ENCODE data around the gene SRSF3. TPM values are rescaled to one million over a fixed set of nuclear protein-coding genes. Genes with fewer than 3 reads are reported as not detected.

Gene SRSF3
- total RNA-seq, 6 donors from 2014 or later, result 61.5 to 220 (median 167) TPM

DNA sequence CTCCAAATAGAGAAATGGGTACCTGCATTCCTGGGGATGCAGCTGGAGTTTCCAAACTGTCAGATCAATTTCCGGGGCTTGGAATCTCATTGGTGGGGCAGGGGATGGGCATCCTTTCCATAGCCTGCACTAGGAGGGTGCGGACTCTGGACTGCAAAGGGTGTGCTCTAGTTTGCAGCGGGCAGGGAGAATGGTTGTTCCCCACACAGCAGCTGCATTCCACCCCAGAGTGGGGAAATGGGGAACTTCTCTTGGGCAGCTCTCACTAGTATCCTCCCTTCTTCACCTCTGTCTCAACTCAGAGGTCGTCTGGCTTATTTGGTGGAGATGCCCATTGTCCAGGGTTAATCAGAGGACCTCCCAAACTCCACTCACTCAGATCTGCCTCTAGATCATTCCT is 49.8 kb downstream of the SRSF3 start:
- Histone ChIP-seq H3K27me3 (no peaks in the 10 kb centered on the region), H3K4me1 (peaks cover 0 to 8% (median 2%) of the 10 kb centered on the region in 4 donors), H3K27ac (no peak overlapping the region), H3K36me3 (no peaks in the 10 kb centered on the region), H3K4me3 (no peak overlapping the region), H3K9me3 (no peaks in the 10 kb centered on the region)
- TF ChIP-seq EP300 (IDR thresholded peaks at IDR 0.05) (no peak), POLR2AphosphoS5 (IDR thresholded peaks at IDR 0.05) (no peak), POLR2A (IDR thresholded peaks at IDR 0.05) (no peak)
- TF ChIP-seq, protein P1, sequence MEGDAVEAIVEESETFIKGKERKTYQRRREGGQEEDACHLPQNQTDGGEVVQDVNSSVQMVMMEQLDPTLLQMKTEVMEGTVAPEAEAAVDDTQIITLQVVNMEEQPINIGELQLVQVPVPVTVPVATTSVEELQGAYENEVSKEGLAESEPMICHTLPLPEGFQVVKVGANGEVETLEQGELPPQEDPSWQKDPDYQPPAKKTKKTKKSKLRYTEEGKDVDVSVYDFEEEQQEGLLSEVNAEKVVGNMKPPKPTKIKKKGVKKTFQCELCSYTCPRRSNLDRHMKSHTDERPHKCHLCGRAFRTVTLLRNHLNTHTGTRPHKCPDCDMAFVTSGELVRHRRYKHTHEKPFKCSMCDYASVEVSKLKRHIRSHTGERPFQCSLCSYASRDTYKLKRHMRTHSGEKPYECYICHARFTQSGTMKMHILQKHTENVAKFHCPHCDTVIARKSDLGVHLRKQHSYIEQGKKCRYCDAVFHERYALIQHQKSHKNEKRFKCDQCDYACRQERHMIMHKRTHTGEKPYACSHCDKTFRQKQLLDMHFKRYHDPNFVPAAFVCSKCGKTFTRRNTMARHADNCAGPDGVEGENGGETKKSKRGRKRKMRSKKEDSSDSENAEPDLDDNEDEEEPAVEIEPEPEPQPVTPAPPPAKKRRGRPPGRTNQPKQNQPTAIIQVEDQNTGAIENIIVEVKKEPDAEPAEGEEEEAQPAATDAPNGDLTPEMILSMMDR (IDR thresholded peaks at IDR 0.05), result no peak
- ATAC-seq (ENCODE audit: low FRiP score in 2 of 2) (peak in 1 of 2 donors; percentile 59), DNase-seq (no peak)
- 78 to 86% methylated on average over 4 of the region's 4 CpGs for WGBS, 2 donors

DNA sequence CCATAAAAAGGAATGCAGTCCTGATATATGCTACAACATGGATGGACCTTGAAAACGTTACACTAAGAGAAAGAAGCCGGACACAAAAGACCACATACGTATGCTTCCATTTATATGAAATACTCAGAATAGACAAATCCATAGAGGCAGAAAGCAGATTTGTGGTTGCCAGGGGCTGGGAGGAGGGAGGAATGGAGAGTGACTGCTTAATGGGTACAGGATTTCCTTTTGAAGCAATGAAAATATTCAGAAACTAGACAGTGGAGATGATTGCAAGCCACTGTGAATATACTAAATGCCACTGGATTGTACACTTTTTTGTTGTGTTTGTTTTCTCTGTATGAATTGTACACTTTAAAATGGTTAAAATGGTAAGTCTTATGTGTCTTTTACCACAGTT is 54.9 kb downstream of the SRSF3 start:
- no peak for ATAC-seq (ENCODE audit: low FRiP score in 2 of 2)
- TF ChIP-seq, protein P1 (IDR thresholded peaks at IDR 0.05), result no peak
- no peak for TF ChIP-seq EP300 (IDR thresholded peaks at IDR 0.05)
- no peak for TF ChIP-seq POLR2AphosphoS5 (IDR thresholded peaks at IDR 0.05)
- TF ChIP-seq POLR2A (IDR thresholded peaks at IDR 0.05), result no peak
- Histone ChIP-seq H3K9me3 (no peaks in the 10 kb centered on the region), H3K36me3 (no peaks in the 10 kb centered on the region), H3K4me1 (peaks cover 0 to 11% (median 2%) of the 10 kb centered on the region in 4 donors), H3K4me3 (no peak overlapping the region), H3K27me3 (no peaks in the 10 kb centered on the region), H3K27ac (no peak overlapping the region)
- WGBS, 2 donors, result 84 to 85% methylated on average over 3 of the region's 3 CpGs
- DNase-seq, result no peak

DNA sequence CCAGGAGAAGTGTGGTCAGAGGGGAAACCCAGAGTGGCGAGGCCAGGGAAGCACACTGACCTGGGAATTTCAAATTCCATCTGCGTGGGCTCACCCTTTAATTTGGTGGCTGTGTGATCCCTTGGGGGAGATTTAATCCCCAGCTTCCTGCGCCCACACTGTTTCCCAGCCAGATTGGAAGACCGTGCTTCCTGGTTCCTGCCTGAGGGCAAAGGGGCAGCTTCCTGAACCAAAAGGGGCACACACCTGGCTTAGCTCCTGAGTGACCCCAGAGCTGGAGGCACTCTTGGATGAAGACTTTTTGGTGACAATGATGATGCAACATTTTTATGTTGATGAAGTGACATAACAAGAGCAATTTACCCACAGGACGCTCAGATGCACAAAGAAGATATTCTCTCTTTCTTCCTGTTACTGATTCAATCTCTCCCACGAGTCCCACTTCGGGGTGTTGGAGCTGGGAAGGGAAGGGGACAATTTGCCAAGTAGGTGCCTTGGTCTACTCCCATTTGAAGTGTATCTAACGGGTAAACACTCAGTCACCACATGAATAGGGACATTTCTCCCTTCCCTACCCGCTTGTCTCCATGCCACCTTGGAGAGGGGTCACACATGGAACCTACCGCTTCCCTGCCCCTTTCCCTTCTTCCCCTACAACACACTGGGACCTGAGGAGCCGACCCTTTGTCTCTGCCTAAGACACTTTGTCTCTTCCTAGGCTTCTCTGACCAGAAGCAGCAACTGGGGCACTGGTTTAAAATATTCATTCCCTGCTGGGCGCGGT is 55.7 kb downstream of the SRSF3 start:
- H3K4me3 ChIP-seq, result no peak overlapping the region
- H3K27ac ChIP-seq, result no peak overlapping the region
- ATAC-seq (ENCODE audit: low FRiP score in 2 of 2) (no peak), DNase-seq (no peak)
- no peaks in the 10 kb centered on the region for H3K9me3 ChIP-seq
- TF ChIP-seq, protein P1 (IDR thresholded peaks at IDR 0.05), result no peak
- no peak for TF ChIP-seq POLR2AphosphoS5 (IDR thresholded peaks at IDR 0.05)
- no peak for TF ChIP-seq POLR2A (IDR thresholded peaks at IDR 0.05)
- TF ChIP-seq EP300 (IDR thresholded peaks at IDR 0.05), result no peak
- H3K27me3 ChIP-seq, result no peaks in the 10 kb centered on the region
- WGBS, 2 donors, result 68 to 69% methylated on average over 12 to 13 of the region's 13 CpGs
- H3K36me3 ChIP-seq, result no peaks in the 10 kb centered on the region
- H3K4me1 ChIP-seq, result peaks cover 0 to 7% (median 2%) of the 10 kb centered on the region in 4 donors

DNA sequence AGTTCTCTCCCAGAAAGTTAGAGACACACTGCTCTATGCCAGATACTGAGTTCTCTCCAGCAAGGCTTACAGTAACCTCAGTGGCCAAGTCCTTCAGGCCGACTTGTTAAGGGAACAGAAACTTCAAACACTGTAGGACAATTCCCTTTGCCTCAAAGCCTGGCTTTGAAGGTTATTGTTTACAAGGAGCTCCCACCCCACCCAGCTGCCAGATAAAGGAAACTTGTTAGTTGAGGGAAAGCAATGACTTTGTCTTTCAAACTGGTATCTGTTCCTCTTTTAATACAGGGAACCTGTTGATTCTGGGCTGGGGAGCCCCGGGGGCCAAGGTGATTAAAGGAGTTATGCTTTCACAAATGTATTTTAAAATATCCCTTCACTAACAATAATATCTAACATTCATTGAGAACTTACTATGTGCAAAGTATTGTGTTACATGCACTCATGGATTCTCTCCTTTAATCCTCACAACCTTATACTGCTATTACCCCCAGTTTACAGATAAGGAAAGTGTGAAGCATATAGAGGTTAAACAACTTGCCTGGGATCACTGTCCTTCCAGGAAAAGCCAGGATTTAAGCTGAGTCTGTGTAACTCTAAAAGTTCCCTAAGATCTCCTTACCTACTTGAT is 56.8 kb downstream of the SRSF3 start:
- peaks cover 0 to 7% (median 2%) of the 10 kb centered on the region in 4 donors for H3K4me1 ChIP-seq
- H3K27me3 ChIP-seq, result no peaks in the 10 kb centered on the region
- ATAC-seq (ENCODE audit: low FRiP score in 2 of 2) (peak in 1 of 2 donors; percentile 28), DNase-seq (no peak)
- no peaks in the 10 kb centered on the region for H3K36me3 ChIP-seq
- no peak overlapping the region for H3K4me3 ChIP-seq
- TF ChIP-seq POLR2AphosphoS5 (IDR thresholded peaks at IDR 0.05), result no peak
- TF ChIP-seq, protein P1 (IDR thresholded peaks at IDR 0.05), result no peak
- no peak for TF ChIP-seq POLR2A (IDR thresholded peaks at IDR 0.05)
- no peak for TF ChIP-seq EP300 (IDR thresholded peaks at IDR 0.05)
- H3K27ac ChIP-seq, result no peak overlapping the region
- no peaks in the 10 kb centered on the region for H3K9me3 ChIP-seq
- WGBS, 2 donors, result 15 to 26% methylated on average over 2 of the region's 2 CpGs

Data from upper lobe of left lung (tissue), 6 donors.